Activated effector memory CD4-positive, alpha-beta T cell treated with Interleukin-2 at 50 U/mL for 16 hours (primary cell): ENCODE measurements around the gene PLXDC2.

Experiments used
- DNase-seq: peaks from one replicate; pipeline ENCODE4 v3.0.0-alpha.2; 2020

Gene PLXDC2

GRCh38 chr10:20300735-20301134 lies 484.5 kb downstream of the PLXDC2 start:
- no peak for DNase-seq

- no peak for DNase-seq
Observed at GRCh38 chr10:20302033-20302432, 485.8 kb downstream of the PLXDC2 start.

- no peak for DNase-seq
Observed at GRCh38 chr10:20303453-20304152, 487.4 kb downstream of the PLXDC2 start.

- DNase-seq = no peak
Observed at GRCh38 chr10:20313665-20314064, 497.4 kb downstream of the PLXDC2 start.

GRCh38 chr10:20314431-20314830 lies 498.2 kb downstream of the PLXDC2 start:
- DNase-seq = no peak

- no peak for DNase-seq
Observed at GRCh38 chr10:20327954-20328353, 511.7 kb downstream of the PLXDC2 start.

- no peak for DNase-seq
Observed at GRCh38 chr10:20330246-20330645, 514.0 kb downstream of the PLXDC2 start.

GRCh38 chr10:20334559-20334958 lies 518.3 kb downstream of the PLXDC2 start:
- DNase-seq = no peak
